ENCODE measurements around the gene CD1B.

DNA sequence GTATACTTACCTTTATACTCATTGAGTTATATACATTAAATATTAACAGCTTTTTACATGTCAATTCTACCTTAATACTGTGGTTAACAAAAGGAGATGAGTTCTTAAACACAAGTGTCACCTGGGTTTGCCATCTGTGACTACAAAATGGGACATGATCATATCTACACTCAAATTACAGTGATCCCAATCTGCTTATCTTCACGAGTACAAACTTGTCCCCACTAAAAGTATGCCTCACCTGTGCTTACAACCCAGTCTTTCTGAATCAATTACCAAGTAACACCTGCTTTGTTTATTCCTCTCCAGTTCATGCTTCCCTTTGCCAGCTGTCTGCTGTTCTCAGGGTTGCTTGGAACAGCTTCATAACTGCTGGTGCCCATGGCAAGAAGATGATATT is 31.2 kb upstream of the CD1B start:
- TF ChIP-seq, protein P1, sequence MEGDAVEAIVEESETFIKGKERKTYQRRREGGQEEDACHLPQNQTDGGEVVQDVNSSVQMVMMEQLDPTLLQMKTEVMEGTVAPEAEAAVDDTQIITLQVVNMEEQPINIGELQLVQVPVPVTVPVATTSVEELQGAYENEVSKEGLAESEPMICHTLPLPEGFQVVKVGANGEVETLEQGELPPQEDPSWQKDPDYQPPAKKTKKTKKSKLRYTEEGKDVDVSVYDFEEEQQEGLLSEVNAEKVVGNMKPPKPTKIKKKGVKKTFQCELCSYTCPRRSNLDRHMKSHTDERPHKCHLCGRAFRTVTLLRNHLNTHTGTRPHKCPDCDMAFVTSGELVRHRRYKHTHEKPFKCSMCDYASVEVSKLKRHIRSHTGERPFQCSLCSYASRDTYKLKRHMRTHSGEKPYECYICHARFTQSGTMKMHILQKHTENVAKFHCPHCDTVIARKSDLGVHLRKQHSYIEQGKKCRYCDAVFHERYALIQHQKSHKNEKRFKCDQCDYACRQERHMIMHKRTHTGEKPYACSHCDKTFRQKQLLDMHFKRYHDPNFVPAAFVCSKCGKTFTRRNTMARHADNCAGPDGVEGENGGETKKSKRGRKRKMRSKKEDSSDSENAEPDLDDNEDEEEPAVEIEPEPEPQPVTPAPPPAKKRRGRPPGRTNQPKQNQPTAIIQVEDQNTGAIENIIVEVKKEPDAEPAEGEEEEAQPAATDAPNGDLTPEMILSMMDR (IDR thresholded peaks at IDR 0.05), result no peak
- TF ChIP-seq POLR2AphosphoS5 (IDR thresholded peaks at IDR 0.05; ENCODE audit: low read depth, low read length) (no peak), REST (IDR thresholded peaks at IDR 0.05; ENCODE audit: low read depth, low read length) (no peak), EP300 (IDR thresholded peaks at IDR 0.05; ENCODE audit: borderline replicate concordance in 1 of 2, low read depth in 1 of 2, low read length in 1 of 2) (no peak), YY1 (IDR thresholded peaks at IDR 0.05; ENCODE audit: low read depth) (no peak), RCOR1 (IDR thresholded peaks at IDR 0.05; ENCODE audit: low read length) (no peak), USF2 (IDR thresholded peaks at IDR 0.05; ENCODE audit: borderline replicate concordance, low read depth, low read length) (no peak), RFX5 (IDR thresholded peaks at IDR 0.05; ENCODE audit: low read length) (no peak), RAD21 (IDR thresholded peaks at IDR 0.05; ENCODE audit: low read length) (no peak), SMC3 (IDR thresholded peaks at IDR 0.05; ENCODE audit: low read depth, low read length) (no peak), GABPA (IDR thresholded peaks at IDR 0.05; ENCODE audit: low read depth) (no peak)
